Measurements from ENCODE around the gene TIRAP. TPM values are rescaled to one million over a fixed set of nuclear protein-coding genes. Genes with fewer than 3 reads are reported as not detected.

Gene TIRAP
- total and polyA plus RNA-seq, 2 experiments from 2014 or later = 4.9 to 6.7 TPM

GRCh38 chr11:126327281-126328000 is 44.5 kb downstream of the TIRAP start:
- H3K27me3 ChIP-seq = no peaks in the 10 kb centered on the region
- H3K36me3 ChIP-seq = no peaks in the 10 kb centered on the region
- no peak for TF ChIP-seq CTCF (IDR thresholded peaks at IDR 0.05; ENCODE audit: low read depth, low read length)
- DNase-seq (ENCODE audit: low read depth in 1 of 2, low spot score in 1 of 2) = no peak
- no peaks in the 10 kb centered on the region for H3K9me3 ChIP-seq (ENCODE audit: low read depth)
- H3K4me1 ChIP-seq (ENCODE audit: low read depth) = no peaks in the 10 kb centered on the region
- H3K4me3 ChIP-seq = no peak overlapping the region
- H3K27ac ChIP-seq = no peak overlapping the region

GRCh38 chr11:126328001-126328390 is 45.1 kb downstream of the TIRAP start:
- Histone ChIP-seq H3K4me3 (no peak overlapping the region), H3K9me3 (ENCODE audit: low read depth) (no peaks in the 10 kb centered on the region), H3K4me1 (ENCODE audit: low read depth) (no peaks in the 10 kb centered on the region), H3K36me3 (no peaks in the 10 kb centered on the region), H3K27me3 (no peaks in the 10 kb centered on the region), H3K27ac (no peak overlapping the region)
- no peak for TF ChIP-seq CTCF (IDR thresholded peaks at IDR 0.05; ENCODE audit: low read depth, low read length)
- no peak for DNase-seq (ENCODE audit: low read depth in 1 of 2, low spot score in 1 of 2)

- H3K27ac ChIP-seq = no peak overlapping the region
- no peak for DNase-seq (ENCODE audit: low read depth in 1 of 2, low spot score in 1 of 2)
Measured at GRCh38 chr11:126328444-126328843, 45.6 kb downstream of the TIRAP start.

GRCh38 chr11:126328938-126329643 is 46.2 kb downstream of the TIRAP start:
- no peaks in the 10 kb centered on the region for H3K4me1 ChIP-seq (ENCODE audit: low read depth)
- no peaks in the 10 kb centered on the region for H3K9me3 ChIP-seq (ENCODE audit: low read depth)
- no peak overlapping the region for H3K4me3 ChIP-seq
- H3K27me3 ChIP-seq = no peaks in the 10 kb centered on the region
- H3K27ac ChIP-seq = no peak overlapping the region
- no peak for TF ChIP-seq CTCF (IDR thresholded peaks at IDR 0.05; ENCODE audit: low read depth, low read length)
- no peak for DNase-seq (ENCODE audit: low read depth in 1 of 2, low spot score in 1 of 2)
- no peaks in the 10 kb centered on the region for H3K36me3 ChIP-seq

More at GRCh38 chr11:126328444-126328843, 45.6 kb downstream of the TIRAP start:
- no peak overlapping the region for H3K4me3 ChIP-seq
- TF ChIP-seq CTCF (IDR thresholded peaks at IDR 0.05; ENCODE audit: low read depth, low read length) = no peak
- no peaks in the 10 kb centered on the region for H3K4me1 ChIP-seq (ENCODE audit: low read depth)
- no peaks in the 10 kb centered on the region for H3K9me3 ChIP-seq (ENCODE audit: low read depth)
- no peaks in the 10 kb centered on the region for H3K27me3 ChIP-seq
- no peaks in the 10 kb centered on the region for H3K36me3 ChIP-seq

GRCh38 chr11:126329644-126330211 is 46.8 kb downstream of the TIRAP start:
- no peaks in the 10 kb centered on the region for H3K4me1 ChIP-seq (ENCODE audit: low read depth)
- TF ChIP-seq CTCF (IDR thresholded peaks at IDR 0.05; ENCODE audit: low read depth, low read length) = no peak
- H3K27ac ChIP-seq = no peak overlapping the region
- H3K36me3 ChIP-seq = no peaks in the 10 kb centered on the region
- no peaks in the 10 kb centered on the region for H3K9me3 ChIP-seq (ENCODE audit: low read depth)
- H3K27me3 ChIP-seq = no peaks in the 10 kb centered on the region
- no peak overlapping the region for H3K4me3 ChIP-seq
- DNase-seq (ENCODE audit: low read depth in 1 of 2, low spot score in 1 of 2) = no peak

Data from cardiac muscle cell (in vitro differentiated cells and primary cell).